HG03342 (cell line): ENCODE data around the gene ASTN1.

Experiments used
- ATAC-seq: cut with Tn5 transposase; IDR thresholded peaks from one replicate; pipeline ENCODE4 v1.9.1; 2021; ENCODE audit warnings: mild to moderate bottlenecking, moderate library complexity; ENCODE audit not compliant: unreplicated experiment

The ASTN1 gene

DNA sequence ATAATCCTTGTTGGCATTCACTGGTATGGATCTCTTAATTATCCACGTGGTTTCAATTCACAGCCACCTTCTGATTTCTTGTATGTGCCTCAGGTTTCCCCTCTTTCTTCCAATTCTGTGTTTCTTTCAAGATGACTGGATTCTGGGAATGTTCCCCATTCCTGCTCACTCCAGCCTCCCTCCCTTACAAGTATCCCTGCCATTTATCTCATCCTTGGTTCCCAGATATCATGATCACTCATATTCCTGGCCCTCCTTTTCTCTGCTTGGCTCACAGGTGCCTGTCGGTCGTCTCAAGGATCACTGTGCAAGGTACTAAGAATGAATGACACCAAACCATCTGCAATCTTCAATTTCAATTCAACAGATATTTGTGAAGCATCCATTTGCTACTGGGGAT, 279.2 kb downstream of the ASTN1 start:
- no peak for ATAC-seq

DNA sequence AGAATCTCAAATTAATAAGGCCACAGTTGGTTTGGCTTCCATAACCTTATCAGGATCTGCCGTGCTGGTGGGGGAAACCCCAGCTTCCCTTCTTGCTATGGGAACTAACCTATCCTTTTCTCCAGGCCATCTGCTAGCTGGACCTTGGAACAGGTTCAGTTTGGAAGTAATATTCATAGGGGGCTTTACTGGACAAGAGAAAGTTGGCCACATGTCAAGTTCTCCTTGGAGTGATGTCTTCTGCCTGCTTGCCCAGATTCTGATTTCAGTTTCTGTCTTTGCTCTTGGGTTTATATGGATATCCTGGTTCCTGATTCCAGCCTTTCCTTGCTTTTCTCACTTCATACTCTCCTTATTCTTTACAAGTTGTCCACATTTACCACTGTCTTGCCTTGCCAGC, 279.6 kb downstream of the ASTN1 start:
- no peak for ATAC-seq

DNA sequence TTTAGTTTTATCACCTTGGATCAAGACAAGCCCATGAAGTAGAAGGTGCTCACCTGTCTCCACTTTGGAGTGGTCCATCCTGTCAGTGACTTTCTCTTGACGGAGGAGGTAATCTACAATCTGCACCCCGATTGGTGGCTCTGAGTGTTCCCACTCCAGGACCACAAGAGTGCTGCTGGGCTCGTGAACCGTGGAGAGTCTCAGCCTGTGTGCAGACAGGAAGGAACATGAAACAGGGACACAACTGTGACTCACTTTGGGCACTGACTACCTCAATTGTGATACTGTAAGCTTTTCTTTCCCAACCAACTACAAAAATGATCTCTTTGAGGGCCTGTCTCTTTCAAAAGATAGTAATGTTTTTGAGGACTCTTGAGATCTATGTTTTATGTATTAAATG, 280.2 kb downstream of the ASTN1 start:
- ATAC-seq: no peak

DNA sequence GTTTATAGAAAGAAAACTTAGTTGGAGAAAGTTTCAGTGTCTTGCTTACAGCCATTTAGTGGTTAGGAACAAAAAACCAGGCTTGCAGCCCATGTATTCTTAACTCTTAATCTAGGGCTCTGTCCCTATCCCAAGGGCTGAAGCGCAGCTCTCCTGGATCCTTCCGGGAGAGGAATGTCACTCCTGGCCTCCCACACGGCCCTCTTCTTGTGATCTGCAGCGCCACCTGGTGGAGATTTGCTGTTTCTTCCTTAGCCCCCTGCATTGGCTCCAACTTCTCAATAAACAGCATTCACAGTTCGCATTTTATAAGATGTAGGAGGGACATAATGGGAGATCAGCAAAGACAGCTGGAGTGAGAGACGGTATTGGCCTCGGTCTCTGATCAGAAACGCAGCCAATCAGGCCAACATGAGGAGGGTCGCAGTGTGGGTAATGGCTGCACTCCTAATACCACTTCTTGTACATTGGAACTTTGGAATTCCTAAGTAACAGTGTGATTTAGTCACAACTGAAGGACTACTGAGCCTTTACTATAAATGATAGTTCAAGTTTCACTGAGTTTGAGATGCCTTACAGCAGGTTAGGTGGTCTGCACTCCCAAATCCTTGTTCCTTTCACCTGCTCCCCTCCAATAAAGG, 283.4 kb downstream of the ASTN1 start:
- peak; percentile 53 for ATAC-seq

DNA sequence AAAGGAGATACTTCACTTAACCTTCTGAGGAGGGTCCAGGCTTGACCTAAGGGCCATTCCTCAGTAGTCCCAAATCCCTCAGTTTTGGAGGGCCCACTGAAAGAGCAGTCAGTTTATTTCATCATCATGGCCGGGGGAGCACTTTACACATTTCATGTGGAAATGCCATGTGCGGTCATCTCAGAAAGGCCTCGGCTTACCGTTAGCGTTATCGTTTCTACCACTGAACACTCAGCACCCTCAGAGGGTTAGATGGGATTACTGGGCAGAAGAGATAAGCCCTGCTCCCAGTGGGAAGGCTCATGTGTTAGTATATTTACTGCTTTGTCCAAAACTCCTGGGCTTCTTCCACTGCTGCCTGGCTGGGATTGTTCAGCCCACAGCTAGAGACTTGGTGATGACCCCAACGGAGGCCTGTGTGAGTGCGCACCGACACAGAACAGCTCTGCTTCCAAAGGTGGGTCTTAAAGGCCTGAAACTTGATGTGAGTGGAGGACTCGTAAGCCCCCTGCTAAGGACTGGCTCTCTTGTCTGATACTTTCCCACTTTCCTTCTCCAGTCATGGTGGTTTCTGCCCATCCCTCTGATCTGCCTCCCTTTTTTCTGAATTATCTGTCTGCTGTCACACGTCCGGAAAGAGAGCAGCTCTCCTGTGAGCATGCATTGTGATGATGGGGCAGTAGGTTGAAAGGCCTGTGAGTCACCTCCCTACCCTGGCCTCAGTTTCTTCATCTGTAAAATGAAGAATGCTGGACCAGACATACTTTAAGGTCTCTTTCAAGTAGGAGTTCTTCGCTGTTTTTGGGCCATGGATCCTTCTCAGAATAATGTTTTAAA, 284.5 kb downstream of the ASTN1 start:
- no peak for ATAC-seq

DNA sequence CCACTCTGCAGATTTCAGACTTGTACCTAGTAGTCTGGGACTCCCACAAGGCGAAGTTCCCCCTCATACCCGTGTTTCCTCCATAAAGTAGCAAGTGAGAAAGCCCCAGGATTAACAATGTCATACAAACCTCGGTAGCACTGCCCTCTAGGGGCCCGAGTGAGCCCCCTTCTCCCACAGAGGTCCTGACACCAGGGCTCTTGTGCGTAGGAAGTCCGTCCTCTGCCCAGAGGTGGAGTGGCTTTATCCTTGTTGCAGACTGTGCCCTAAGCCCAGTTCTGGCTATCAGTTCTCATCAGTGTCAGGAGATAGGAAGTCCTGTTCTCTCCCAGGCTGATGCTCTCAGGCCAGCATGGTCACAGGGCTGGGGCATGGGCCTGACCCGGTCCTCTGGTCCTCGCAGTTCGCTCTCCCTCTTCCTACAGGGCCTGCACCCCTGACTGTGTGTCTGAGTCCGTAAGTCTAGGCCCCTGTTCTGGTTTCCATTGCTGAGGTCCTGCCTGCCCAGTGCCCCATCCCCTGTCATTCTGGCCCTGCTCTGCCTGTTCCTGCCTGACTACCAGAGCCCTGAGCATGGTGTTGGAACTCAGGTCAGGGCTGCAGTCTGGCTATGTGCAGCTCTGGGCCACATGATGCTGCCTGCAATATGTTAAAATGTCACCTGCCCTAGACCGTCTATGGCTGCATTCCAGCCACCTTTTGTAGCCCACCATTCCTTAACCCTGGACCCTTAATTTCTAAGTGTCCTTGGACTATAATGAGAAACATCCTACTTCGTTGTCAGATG, 285.6 kb downstream of the ASTN1 start:
- no peak for ATAC-seq

DNA sequence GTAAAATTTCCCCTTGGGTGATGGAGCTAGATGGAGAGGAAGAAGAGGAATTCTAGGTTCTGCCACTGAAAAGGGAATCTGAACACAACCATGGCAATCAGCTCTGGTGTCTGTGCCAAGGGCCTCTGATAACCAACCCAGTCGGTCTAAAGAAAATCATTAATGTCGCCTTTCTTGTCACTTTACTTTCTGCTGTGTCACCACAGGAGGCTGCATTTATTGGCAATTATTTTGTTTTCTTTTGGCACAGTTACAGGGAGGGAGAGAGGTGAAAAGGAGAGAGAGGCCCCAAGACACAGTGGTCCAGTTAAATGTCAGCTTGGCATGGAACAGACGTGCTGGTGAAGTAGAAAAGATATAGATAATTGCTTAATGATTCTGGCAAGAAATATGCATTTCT, 287.0 kb downstream of the ASTN1 start:
- no peak for ATAC-seq

DNA sequence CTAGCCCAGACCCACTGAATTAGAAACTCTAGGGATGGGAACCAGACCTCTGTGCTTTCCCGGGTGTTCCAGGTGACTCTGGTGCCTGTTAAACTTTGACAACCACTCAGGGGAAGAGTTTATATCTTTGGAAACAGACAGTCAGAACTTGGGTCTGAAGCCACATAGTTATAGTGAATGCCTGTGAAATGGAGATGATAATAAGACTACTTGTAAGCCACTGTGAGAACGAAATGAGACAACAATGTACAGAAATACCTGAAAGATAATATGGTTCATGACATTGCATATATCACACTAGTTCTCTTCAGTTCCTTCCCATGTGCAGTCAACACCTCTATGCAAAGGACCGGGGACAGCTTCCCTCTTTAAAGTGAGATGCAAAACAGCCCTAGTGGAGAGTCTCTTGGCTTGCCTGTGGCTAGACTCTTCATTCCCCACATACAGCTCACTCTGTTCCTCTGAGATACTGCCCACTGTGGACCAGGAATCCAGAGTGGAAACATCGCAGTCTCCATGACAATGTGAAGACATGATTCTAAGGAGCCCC, 287.5 kb downstream of the ASTN1 start:
- no peak for ATAC-seq

DNA sequence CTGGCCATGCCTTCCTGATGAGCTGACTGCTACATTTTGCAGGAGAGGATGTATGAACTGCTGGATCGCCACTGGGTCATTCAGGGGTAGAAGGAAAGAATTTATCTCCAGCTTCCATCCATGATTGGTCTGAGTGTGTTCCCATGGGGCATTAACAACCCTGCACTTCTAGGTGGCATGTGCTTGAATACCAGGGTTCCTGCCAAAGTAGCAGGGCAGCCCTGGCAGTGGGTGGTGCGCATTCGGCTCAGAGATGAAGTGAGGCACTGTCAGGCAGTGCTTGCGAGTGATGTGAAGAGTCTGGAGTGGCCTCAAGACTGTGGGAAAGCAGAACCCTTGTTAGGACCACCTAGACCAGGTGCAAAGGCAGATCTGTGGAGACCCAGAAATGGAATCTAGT, 294.9 kb downstream of the ASTN1 start:
- no peak for ATAC-seq

DNA sequence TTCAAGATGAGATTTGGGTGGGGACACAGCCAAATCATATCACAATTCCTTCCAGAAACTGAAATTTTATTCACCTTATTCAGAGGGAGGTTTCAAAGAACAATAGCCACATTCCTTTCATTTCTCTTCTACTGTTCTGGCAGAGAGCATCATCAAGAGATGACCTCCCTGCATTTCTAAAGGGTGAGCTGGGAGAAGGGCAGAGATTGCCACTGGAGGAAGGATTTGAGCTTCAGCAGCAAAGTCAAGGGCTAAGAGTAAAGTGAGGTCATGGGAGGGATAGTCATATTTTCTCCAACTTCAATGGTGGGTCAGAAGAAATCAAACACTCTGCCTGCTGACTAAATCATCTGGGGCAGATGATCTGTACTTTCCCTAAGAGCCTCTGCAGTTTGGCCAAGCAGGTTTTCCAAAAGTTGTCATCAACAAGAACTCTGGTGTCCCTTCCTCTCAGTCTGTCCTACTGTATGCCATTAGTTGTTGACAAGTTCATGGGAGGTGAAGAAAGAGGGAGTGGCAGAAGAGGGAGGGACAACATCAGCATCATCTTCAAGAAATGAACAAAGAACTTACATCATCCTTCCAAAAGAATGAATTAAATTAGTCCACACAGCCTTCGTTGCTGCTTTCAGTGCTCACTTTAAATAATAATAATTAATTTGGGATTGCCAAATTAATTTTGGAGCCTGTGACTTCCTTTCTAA, 298.3 kb downstream of the ASTN1 start:
- no peak for ATAC-seq

DNA sequence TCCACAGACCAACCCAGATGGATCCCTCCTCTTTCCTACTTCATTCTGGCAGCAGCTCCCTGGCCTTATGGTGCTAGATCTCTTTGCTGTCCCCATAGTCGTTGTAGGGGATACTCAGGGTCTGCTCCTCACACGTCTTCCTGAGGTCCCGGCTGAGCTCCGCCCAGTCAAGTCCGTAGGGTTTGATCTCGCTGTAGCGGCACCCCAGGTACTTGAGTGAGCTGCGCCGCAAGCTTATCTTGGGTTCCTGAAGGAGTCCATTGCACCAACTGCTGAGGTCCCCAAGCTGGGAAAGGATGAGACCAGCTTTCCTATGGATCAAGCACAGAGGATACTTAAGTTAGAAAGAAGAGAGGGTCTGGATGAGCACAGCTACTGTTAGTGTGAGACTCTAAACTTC, 300.3 kb downstream of the ASTN1 start:
- no peak for ATAC-seq

DNA sequence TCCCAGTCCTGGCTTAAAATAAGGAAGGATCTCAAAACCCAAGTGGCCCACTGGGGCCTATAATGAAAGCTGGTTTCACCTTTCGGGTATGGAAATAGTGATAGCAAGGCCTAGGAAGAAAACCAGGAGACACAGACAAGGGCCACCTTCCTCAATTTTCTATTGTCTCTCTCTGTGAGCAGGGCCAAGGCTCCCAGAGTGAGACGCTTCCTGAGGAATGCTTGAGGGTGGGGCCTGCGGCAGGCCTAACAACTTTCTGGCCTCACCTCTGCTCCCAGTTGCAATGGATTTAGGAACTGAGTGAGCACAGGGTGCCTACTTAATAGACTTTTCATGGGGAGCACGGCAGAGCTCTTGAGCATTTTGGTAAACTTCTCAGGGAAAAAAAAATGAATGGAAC, 300.9 kb downstream of the ASTN1 start:
- ATAC-seq: no peak

DNA sequence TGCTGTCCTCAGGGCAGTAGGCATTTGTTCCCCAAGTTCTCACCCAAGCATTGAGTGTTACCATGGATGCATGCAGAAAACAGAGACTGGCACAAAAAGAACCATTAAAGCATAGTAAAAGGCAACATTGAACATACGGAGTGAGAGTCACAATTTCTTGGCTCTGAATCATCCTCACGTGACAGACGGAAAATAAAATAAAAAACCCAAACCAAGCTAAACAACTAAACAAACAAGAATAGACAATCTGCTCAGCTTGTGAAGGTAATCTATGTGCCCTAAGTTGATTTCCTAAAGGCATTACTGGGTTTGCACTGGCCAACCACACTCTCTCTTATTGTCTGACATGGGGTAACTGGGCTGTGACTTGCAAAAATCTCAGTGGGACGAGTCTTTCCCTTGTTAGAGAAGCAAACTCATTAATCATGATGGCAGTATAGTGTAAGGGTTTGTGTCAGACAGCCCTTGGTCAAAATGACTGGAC, 306.0 kb downstream of the ASTN1 start:
- no peak for ATAC-seq

DNA sequence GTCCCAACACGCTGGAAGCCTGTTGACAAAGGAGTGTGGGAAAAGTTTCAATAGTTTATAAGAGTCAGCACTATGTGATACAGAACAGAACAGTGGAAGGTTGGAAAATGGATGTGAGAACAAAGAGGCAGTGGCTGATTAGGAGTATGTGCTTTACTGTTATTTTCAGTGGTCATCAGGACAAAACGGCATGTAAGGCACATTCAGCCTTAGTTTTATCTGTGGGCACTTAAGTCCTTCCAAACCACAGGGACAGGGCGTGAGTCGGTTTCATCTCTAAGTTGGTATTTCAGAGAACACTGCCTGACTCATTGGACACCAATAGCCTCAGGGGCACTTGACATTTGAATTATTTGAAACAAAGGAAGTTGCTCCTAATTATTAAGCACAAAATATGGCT, 306.9 kb downstream of the ASTN1 start:
- no peak for ATAC-seq

DNA sequence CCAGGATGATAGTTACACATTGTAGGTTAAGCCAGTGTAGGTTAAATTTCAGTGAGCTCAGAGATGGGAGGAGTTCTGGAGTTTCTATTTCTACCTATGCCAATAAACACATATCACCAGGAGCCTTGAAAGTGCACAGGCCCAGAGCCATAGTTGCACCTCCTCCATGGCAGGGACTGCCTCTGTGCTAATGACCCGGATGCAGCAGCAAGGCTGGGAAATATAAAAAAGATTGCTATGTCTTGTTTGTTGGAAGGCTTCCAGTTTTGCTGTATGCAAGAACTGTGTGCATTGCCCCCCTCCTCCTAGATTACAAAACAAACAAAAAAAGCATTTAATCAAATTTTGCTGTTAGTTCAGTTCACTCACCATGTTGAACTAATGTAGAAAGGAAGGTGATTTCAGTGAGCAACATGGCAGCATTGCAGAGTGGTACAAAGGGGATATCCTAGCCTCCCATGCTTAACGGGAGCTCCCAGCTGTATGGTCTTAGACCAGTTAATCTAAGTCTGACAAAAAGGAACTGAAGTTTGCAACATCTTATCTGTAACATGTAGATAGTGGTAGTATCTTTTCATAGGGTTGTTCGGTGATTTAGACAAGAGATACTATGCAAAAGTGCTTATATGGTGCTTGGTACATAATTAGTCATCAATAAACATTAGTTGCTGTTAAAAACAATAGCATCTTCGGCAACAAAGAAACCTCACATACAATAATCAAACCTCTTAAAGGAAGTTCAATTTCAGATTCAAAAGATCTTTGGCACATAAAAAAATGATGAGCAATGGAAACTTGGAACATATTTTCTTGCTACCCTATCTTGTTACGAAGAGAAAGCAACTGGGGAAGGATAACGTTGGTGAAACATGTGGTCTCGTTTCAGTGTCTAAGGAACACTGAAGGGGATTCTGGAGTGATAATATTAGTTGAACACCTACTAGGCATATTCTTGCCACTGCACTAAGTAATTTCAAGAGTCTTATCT, 309.5 kb downstream of the ASTN1 start:
- ATAC-seq: no peak

DNA sequence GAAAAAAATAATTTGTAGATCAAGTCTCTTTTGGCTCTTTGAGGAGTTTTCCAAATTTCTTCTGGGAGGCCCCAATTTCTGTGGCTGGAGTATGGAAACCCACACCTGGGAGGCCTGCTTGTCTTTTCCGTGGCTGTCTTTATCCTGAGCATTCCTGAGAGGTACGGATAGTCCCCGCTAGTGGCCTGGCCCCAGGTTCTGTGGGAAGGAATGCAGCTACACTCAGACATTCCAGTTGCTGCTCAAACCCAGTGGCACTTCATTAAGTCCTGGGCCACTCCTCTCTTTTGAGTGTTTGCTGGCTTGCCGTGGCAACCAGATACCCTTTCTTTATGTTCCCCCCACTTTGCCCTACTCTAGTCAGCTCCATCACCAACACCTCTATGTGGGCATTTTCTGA, 310.4 kb downstream of the ASTN1 start:
- ATAC-seq: no peak

DNA sequence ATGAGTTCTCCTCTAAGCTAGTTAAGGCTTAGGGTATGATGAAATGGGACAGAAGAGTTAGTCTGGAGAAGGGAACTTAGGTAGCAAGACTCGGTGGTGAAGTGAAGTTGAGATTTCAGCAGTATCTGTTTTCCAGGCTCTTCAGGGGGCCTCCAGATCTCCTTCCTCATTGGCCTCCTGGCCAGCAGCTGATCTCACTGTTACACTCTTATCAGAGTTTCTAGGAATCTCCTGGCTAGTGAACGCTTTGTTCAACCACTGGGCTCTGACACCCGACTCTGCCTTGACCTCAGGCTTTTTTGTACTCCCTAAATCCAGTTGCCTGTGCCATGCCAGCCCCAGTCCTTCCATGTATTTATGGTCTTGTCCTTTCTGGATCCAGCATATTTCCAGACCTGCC, 311.0 kb downstream of the ASTN1 start:
- ATAC-seq: no peak

DNA sequence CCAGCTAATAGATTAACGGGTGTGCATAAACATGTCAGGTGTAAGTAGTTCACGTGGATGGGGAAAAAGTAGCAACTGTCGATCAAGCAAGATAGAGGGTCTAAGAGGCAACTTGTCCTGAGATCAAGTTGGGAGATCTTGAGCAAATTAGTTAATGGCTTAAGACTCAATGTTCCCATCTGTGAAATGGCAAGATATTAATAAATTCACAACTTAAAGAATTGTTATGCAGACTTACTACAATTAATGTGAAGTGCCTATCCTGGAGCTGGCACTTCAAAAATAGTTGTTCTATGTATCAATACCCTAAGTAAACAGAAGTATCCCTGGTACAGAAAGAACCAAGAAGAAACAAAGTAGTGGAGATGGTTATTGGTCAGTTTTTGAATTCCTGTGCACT, 312.4 kb downstream of the ASTN1 start:
- ATAC-seq: no peak

DNA sequence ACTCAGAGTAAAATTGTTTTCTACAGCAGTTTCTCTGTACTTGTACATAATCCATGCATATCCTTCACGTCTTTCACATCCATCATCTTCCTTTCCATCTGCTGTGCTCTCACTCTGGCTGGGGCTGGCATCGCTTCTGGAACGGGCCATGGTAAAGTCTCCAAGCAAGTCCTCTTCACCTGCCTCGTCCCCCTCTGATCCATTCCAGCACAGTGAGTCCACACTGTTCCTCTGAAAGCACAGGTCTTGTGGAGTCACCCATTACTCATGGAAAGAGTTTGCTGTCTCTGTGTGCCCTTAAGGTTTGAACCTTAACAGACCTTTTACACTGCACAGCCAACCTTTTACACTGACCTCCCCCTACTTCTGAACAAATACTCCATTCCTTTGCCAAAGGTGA, 313.6 kb downstream of the ASTN1 start:
- ATAC-seq: no peak

DNA sequence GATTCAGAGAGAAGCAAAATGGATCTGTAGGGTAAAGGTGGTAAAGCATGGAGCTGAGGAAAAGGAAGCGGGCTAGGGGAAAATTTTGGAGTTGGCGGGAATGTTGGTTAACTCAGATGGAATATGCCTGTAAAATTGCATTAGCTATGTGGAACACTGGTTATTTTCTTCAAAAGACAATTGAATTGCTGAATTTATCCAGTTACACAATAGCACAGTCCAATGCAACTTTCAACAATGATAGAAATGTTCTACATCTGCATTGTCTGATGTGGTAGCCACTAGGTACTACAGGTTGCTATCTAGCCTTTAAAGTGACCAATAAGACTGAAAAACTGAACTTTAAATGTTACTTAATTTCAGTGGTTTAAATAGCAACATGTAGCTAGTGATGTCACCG, 315.2 kb downstream of the ASTN1 start:
- ATAC-seq: no peak
